HCT116 (cell line): ENCODE data around the gene PSMB5.

Source experiments
- ATF3 ChIP-seq: IDR thresholded peaks from 2 replicates; pipeline ENCODE4 v1.6.1; 2012
- CEBPB ChIP-seq: IDR thresholded peaks from 2 replicates; pipeline ENCODE4 v1.6.1; 2012; ENCODE audit warnings: low read depth
- CTCF ChIP-seq, 3 experiments: fragments of 200-600 bp in 1 of 3; sonication (generic) in 1 of 3; IDR thresholded peaks in 2 of 3; conservative IDR thresholded peaks in 1 of 3; 2 replicates each; pipeline ENCODE4 v1.5.1; 2012 to 2017; ENCODE audit warnings: low read depth in 2 of 3, low read length in 2 of 3, antibody characterized with exemption in 1 of 3, borderline replicate concordance in 1 of 3, control low read depth in 1 of 3, mild to moderate bottlenecking in 1 of 3, mixed read lengths in 1 of 3, mixed run types in 1 of 3, moderate library complexity in 1 of 3; ENCODE audit not compliant: insufficient read depth in 1 of 3
- EZH2 ChIP-seq: fragments of 200-600 bp; sonication (generic); IDR thresholded peaks from 2 replicates; pipeline ENCODE4 v1.6.1; 2017; ENCODE audit warnings: antibody characterized with exemption, mixed run types
- JUND ChIP-seq: IDR thresholded peaks from 2 replicates; pipeline ENCODE4 v1.6.1; 2012
- POLR2A ChIP-seq: IDR thresholded peaks from 2 replicates; pipeline ENCODE4 v1.7.0; 2011; ENCODE audit warnings: borderline replicate concordance; ENCODE audit not compliant: insufficient read depth, insufficient read length; ENCODE audit errors: extremely low read depth
- POLR2AphosphoS5 ChIP-seq: IDR thresholded peaks from 2 replicates; pipeline ENCODE4 v1.6.1; 2011; ENCODE audit warnings: mild to moderate bottlenecking, low read depth, low read length, moderate library complexity
- REST ChIP-seq: IDR thresholded peaks from 2 replicates; pipeline ENCODE4 v1.6.1; 2012; ENCODE audit warnings: low read depth
- SIN3A ChIP-seq: IDR thresholded peaks from 2 replicates; pipeline ENCODE4 v1.6.1; 2012; ENCODE audit warnings: low read depth
- TCF7L2 ChIP-seq: IDR thresholded peaks from 2 replicates; pipeline ENCODE4 v1.7.0; 2011; ENCODE audit warnings: borderline replicate concordance, inconsistent platforms; ENCODE audit not compliant: insufficient read depth, insufficient read length; ENCODE audit errors: extremely low read depth
- YY1 ChIP-seq: IDR thresholded peaks from 2 replicates; pipeline ENCODE4 v1.6.1; 2011; ENCODE audit warnings: low read length, low read depth, moderate library complexity, mild to moderate bottlenecking; ENCODE audit not compliant: insufficient replicate concordance; ENCODE audit errors: extremely low read depth

- no peak for TF ChIP-seq CTCF (IDR thresholded peaks at IDR 0.05 in 2 of 3, conservative IDR thresholded peaks at IDR 0.05 in 1 of 3; ENCODE audit: borderline replicate concordance in 1 of 3, insufficient read depth in 1 of 3, low read depth in 2 of 3, low read length in 2 of 3)
- no peak for TF ChIP-seq EZH2
- no peak for TF ChIP-seq JUND
- no peak for TF ChIP-seq POLR2AphosphoS5
- TF ChIP-seq TCF7L2, result no peak
- no peak for TF ChIP-seq POLR2A
- no peak for TF ChIP-seq SIN3A
- no peak for TF ChIP-seq CEBPB
- TF ChIP-seq REST, result no peak
- no peak for TF ChIP-seq YY1
- no peak for TF ChIP-seq ATF3
These were observed 36.2 kb downstream of the PSMB5 start for GRCh38 chr14:22998329-22999012.
